Measurements from ENCODE around the gene RPA1. TPM values are rescaled to one million over a fixed set of nuclear protein-coding genes. Genes with fewer than 3 reads are reported as not detected.
A peak's percentile ranks its signal among the peaks of the same experiment; 100 is the strongest.
"Not testable (repeated sequence)": the region's sequence is repeated elsewhere in the genome, so short reads cannot be mapped to it uniquely, and the experiment has no call there.

Gene RPA1
- total and polyA plus RNA-seq, 2 donors (not counting 1 experiment from before 2014, with no cell fraction given) = 22.3 to 55.4 TPM

DNA sequence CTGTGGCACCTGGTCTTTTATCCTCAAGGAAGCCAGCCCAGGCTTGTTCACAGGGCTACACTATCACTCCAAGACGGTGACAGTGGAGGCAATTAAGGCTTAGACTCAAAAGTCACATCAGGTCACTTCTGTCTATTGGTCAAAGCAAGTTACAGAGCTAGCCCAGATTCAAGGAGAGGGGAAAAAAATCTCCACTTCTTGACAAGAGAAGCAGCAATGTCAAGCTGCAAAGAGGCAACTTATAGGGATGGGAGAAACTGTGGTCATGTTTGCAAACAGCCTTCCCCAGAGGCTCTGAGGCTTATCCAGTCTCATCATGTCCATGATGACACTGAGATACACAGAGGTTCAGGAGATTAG, 36.4 kb upstream of the RPA1 start:
- Histone ChIP-seq H3K27ac (ENCODE audit: insufficient read depth, low read length) (no peak overlapping the region), H3K79me2 (ENCODE audit: control insufficient read depth, insufficient read depth, low read length) (no peaks in the 10 kb centered on the region), H3K9me3 (ENCODE audit: control insufficient read depth, insufficient read depth, low read depth, low read length) (no peaks in the 10 kb centered on the region), H3K27me3 (ENCODE audit: control insufficient read depth, insufficient read depth, low read length) (no peaks in the 10 kb centered on the region), H3K4me2 (ENCODE audit: extremely low read depth, insufficient read depth, low read length) (no peak overlapping the region), H3K9ac (ENCODE audit: insufficient read depth, low read length) (no peak overlapping the region), H3K4me3 (replicated peaks in 1 of 4; ENCODE audit: control extremely low read depth in 1 of 4, insufficient read depth in 1 of 4, low read depth in 3 of 4, low read length in 4 of 4) (no peak overlapping the region), H4K20me1 (ENCODE audit: control insufficient read depth, extremely low read depth, insufficient read depth, low read length) (no peaks in the 10 kb centered on the region), H2AFZ (ENCODE audit: low read length) (no peak overlapping the region), H3K4me1 (ENCODE audit: control insufficient read depth, extremely low read depth, insufficient read depth, low read length) (no peaks in the 10 kb centered on the region), H3K36me3 (ENCODE audit: control insufficient read depth, insufficient read depth, low read length) (no peaks in the 10 kb centered on the region)
- TF ChIP-seq EZH2 (IDR thresholded peaks at IDR 0.05; ENCODE audit: low read length, missing control alignments) = no peak
- no peak for TF ChIP-seq CTCF (conservative IDR thresholded peaks at IDR 0.05 in 1 of 2, IDR thresholded peaks at IDR 0.05 in 1 of 2; ENCODE audit: low read depth in 1 of 2, low read length in 2 of 2)
- peak in 1 of 2 donors; percentile 34 for DNase-seq (ENCODE audit: low read depth in 2 of 2)

- Histone ChIP-seq H3K9me3 (ENCODE audit: control insufficient read depth, insufficient read depth, low read depth, low read length) (no peaks in the 10 kb centered on the region), H3K9ac (ENCODE audit: insufficient read depth, low read length) (no peak overlapping the region), H3K79me2 (ENCODE audit: control insufficient read depth, insufficient read depth, low read length) (no peaks in the 10 kb centered on the region), H3K27ac (ENCODE audit: insufficient read depth, low read length) (no peak overlapping the region), H3K4me2 (ENCODE audit: extremely low read depth, insufficient read depth, low read length) (no peak overlapping the region), H2AFZ (ENCODE audit: low read length) (no peak overlapping the region), H4K20me1 (ENCODE audit: control insufficient read depth, extremely low read depth, insufficient read depth, low read length) (no peaks in the 10 kb centered on the region), H3K4me1 (ENCODE audit: control insufficient read depth, extremely low read depth, insufficient read depth, low read length) (no peaks in the 10 kb centered on the region), H3K4me3 (replicated peaks in 1 of 4; ENCODE audit: control extremely low read depth in 1 of 4, insufficient read depth in 1 of 4, low read depth in 3 of 4, low read length in 4 of 4) (no peak overlapping the region), H3K27me3 (ENCODE audit: control insufficient read depth, insufficient read depth, low read length) (no peaks in the 10 kb centered on the region), H3K36me3 (ENCODE audit: control insufficient read depth, insufficient read depth, low read length) (peaks cover 4% of the 10 kb centered on the region)
- TF ChIP-seq CTCF (conservative IDR thresholded peaks at IDR 0.05 in 1 of 2, IDR thresholded peaks at IDR 0.05 in 1 of 2; ENCODE audit: low read depth in 1 of 2, low read length in 2 of 2) = no peak
- TF ChIP-seq EZH2 (IDR thresholded peaks at IDR 0.05; ENCODE audit: low read length, missing control alignments) = no peak
- DNase-seq (ENCODE audit: low read depth in 2 of 2) = peak in 1 of 2 donors; percentile 29
Observed at GRCh38 chr17:1796800-1797199, 33.0 kb upstream of the RPA1 start.

DNA sequence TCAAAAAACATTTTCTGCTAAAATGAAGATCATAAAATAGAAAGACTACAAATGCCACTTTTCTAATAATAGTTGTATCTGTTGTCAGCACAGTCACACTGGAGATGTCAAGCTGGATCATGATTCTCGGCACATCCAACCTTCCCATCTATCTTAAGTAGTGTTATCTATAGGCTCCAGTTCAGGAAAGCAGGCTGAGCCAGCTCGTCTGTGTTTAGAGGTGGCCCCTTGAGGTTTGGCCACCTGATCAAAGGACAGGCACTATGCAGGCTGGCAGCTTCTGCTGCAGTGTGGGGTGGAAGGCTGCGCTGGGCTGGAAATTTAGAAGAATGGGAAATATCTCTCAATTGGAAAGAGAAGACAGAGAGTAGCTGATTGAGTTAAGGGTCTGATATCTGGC, 32.5 kb upstream of the RPA1 start:
- H3K9me3 ChIP-seq (ENCODE audit: control insufficient read depth, insufficient read depth, low read depth, low read length) = no peaks in the 10 kb centered on the region
- peaks cover 4% of the 10 kb centered on the region for H3K36me3 ChIP-seq (ENCODE audit: control insufficient read depth, insufficient read depth, low read length)
- H4K20me1 ChIP-seq (ENCODE audit: control insufficient read depth, extremely low read depth, insufficient read depth, low read length) = no peaks in the 10 kb centered on the region
- no peak for DNase-seq (ENCODE audit: low read depth in 2 of 2)
- H3K9ac ChIP-seq (ENCODE audit: insufficient read depth, low read length) = no peak overlapping the region
- H3K4me2 ChIP-seq (ENCODE audit: extremely low read depth, insufficient read depth, low read length) = no peak overlapping the region
- no peak overlapping the region for H3K4me3 ChIP-seq (replicated peaks in 1 of 4; ENCODE audit: control extremely low read depth in 1 of 4, insufficient read depth in 1 of 4, low read depth in 3 of 4, low read length in 4 of 4)
- TF ChIP-seq EZH2 (IDR thresholded peaks at IDR 0.05; ENCODE audit: low read length, missing control alignments) (no peak), CTCF (conservative IDR thresholded peaks at IDR 0.05 in 1 of 2, IDR thresholded peaks at IDR 0.05 in 1 of 2; ENCODE audit: low read depth in 1 of 2, low read length in 2 of 2) (no peak)
- H3K27me3 ChIP-seq (ENCODE audit: control insufficient read depth, insufficient read depth, low read length) = no peaks in the 10 kb centered on the region
- H3K4me1 ChIP-seq (ENCODE audit: control insufficient read depth, extremely low read depth, insufficient read depth, low read length) = no peaks in the 10 kb centered on the region
- no peaks in the 10 kb centered on the region for H3K79me2 ChIP-seq (ENCODE audit: control insufficient read depth, insufficient read depth, low read length)
- no peak overlapping the region for H2AFZ ChIP-seq (ENCODE audit: low read length)
- H3K27ac ChIP-seq (ENCODE audit: insufficient read depth, low read length) = no peak overlapping the region

GRCh38 chr17:1797846-1798245, 32.0 kb upstream of the RPA1 start:
- H4K20me1 ChIP-seq (ENCODE audit: control insufficient read depth, extremely low read depth, insufficient read depth, low read length); H2AFZ ChIP-seq (ENCODE audit: low read length); H3K9me3 ChIP-seq (ENCODE audit: control insufficient read depth, insufficient read depth, low read depth, low read length); H3K36me3 ChIP-seq (ENCODE audit: control insufficient read depth, insufficient read depth, low read length); H3K79me2 ChIP-seq (ENCODE audit: control insufficient read depth, insufficient read depth, low read length); DNase-seq (ENCODE audit: low read depth in 2 of 2); H3K27ac ChIP-seq (ENCODE audit: insufficient read depth, low read length); H3K4me2 ChIP-seq (ENCODE audit: extremely low read depth, insufficient read depth, low read length); H3K4me1 ChIP-seq (ENCODE audit: control insufficient read depth, extremely low read depth, insufficient read depth, low read length); H3K27me3 ChIP-seq (ENCODE audit: control insufficient read depth, insufficient read depth, low read length); H3K9ac ChIP-seq (ENCODE audit: insufficient read depth, low read length); H3K4me3 ChIP-seq (replicated peaks in 1 of 4; ENCODE audit: control extremely low read depth in 1 of 4, insufficient read depth in 1 of 4, low read depth in 3 of 4, low read length in 4 of 4): not testable (repeated sequence)
